ENCODE results near the gene GPATCH4. TPM values are rescaled to one million over a fixed set of nuclear protein-coding genes. Genes with fewer than 3 reads are reported as not detected.

GPATCH4 gene
- total and polyA plus RNA-seq, 2 of the 4 experiments (the other 2 are of a cell fraction) = 32.6 to 41.8 TPM

- in situ Hi-C loops (cut with MboI; ENCODE audit: low sequenced_read_pairs) (no loop called here), dilution Hi-C loops (cut with HindIII; ENCODE audit: low sequenced_read_pairs, unreplicated experiment) (no loop called here), intact Hi-C loops (cut with micrococcal nuclease) (no loop called here)
- H3K9me3 ChIP-seq (ENCODE audit: control insufficient read depth, insufficient read depth, low read length) = no peaks in the 10 kb centered on the region
- no peak overlapping the region for H3K4ac ChIP-seq (ENCODE audit: low read depth, low read length)
- H4K5ac ChIP-seq (ENCODE audit: low read depth, low read length) = no peak overlapping the region
- 38% methylated on average over 2 of the region's 8 CpGs; no CpG with 5 or more reads in 1 of the 2 experiments for whole genome bisulfite sequencing, 2 experiments (ENCODE audit: extremely low coverage in 2 of 2, insufficient read length in 1 of 2)
- H4K20me1 ChIP-seq (ENCODE audit: insufficient read depth, low read length) = peaks cover 11% of the 10 kb centered on the region; the same call in 1 of the 2 replicates
- no peak overlapping the region for H2BK120ac ChIP-seq (ENCODE audit: low read depth, low read length)
- no peak overlapping the region for H4K91ac ChIP-seq (ENCODE audit: insufficient read depth, low read depth, low read length)
- no peaks in the 10 kb centered on the region for H3K9me1 ChIP-seq (ENCODE audit: insufficient read depth, low read length)
- H3K36me3 ChIP-seq (ENCODE audit: control insufficient read depth, insufficient read depth, low read length) = no peaks in the 10 kb centered on the region
- no peak overlapping the region for H2AK9ac ChIP-seq (replicated peaks; ENCODE audit: low read depth, low read length, poor library complexity)
- H3K4me2 ChIP-seq (ENCODE audit: low read depth, low read length) = no peak overlapping the region
- H3K27me3 ChIP-seq (ENCODE audit: control insufficient read depth, insufficient read depth, low read length) = peaks cover 85% of the 10 kb centered on the region
- POLR2A ChIA-PET (ENCODE audit: unreplicated experiment) = no interaction called here
- H3K14ac ChIP-seq (replicated peaks; ENCODE audit: low read depth, low read length) = no peak overlapping the region
- no peak overlapping the region for H2AFZ ChIP-seq (replicated peaks; ENCODE audit: low read length, poor library complexity)
- H3K79me1 ChIP-seq (ENCODE audit: low read depth in 1 of 2, low read length in 2 of 2) = no peaks in the 10 kb centered on the region
- H3K4me3 ChIP-seq (ENCODE audit: insufficient read depth, low read depth, low read length) = no peak overlapping the region
- H2BK20ac ChIP-seq (ENCODE audit: low read depth, low read length) = no peak overlapping the region
- ATAC-seq (ENCODE audit: low read depth) (no peak), DNase-seq (no peak)
- H2BK15ac ChIP-seq (ENCODE audit: low read depth, low read length) = no peak overlapping the region
- no peaks in the 10 kb centered on the region; the same call in 1 of the 2 replicates for H3K4me1 ChIP-seq (ENCODE audit: control insufficient read depth, insufficient read depth, low read length)
- H3K23ac ChIP-seq (ENCODE audit: low read depth, low read length) = no peak overlapping the region
- H3K9ac ChIP-seq (ENCODE audit: low read depth, low read length) = no peak overlapping the region
- no TSS peak for BruUV-seq (replicated peaks)
- CTCF ChIA-PET = no interaction called here
- H2AK5ac ChIP-seq (ENCODE audit: low read depth, low read length) = no peak overlapping the region
- TF ChIP-seq MXI1 (IDR thresholded peaks at IDR 0.05; ENCODE audit: borderline replicate concordance, low read depth, low read length) (no peak), NFE2L2 (IDR thresholded peaks at IDR 0.05; ENCODE audit: low read depth, low read length) (no peak), RFX5 (IDR thresholded peaks at IDR 0.05; ENCODE audit: low read depth, low read length) (no peak), CEBPB (IDR thresholded peaks at IDR 0.05; ENCODE audit: low read depth, low read length) (no peak), SMC3 (IDR thresholded peaks at IDR 0.05; ENCODE audit: low read depth, low read length) (no peak), BHLHE40 (IDR thresholded peaks at IDR 0.05; ENCODE audit: low read depth, low read length) (no peak), RCOR1 (IDR thresholded peaks at IDR 0.05; ENCODE audit: insufficient replicate concordance, low read length) (no peak), ELK1 (IDR thresholded peaks at IDR 0.05; ENCODE audit: borderline replicate concordance, low read depth, low read length) (no peak), RAD21 (IDR thresholded peaks at IDR 0.05; ENCODE audit: low read length) (no peak), POLR2A (IDR thresholded peaks at IDR 0.05; ENCODE audit: low read depth, low read length) (no peak), FOS (IDR thresholded peaks at IDR 0.05; ENCODE audit: low read depth, low read length) (no peak), CTCF (conservative IDR thresholded peaks at IDR 0.05; ENCODE audit: low read depth, low read length) (no peak), MAFK (IDR thresholded peaks at IDR 0.05; ENCODE audit: low read depth, low read length) (no peak), USF2 (IDR thresholded peaks at IDR 0.05; ENCODE audit: low read depth, low read length) (no peak), CHD1 (IDR thresholded peaks at IDR 0.05; ENCODE audit: low read depth, low read length) (no peak), MAZ (IDR thresholded peaks at IDR 0.05; ENCODE audit: borderline replicate concordance, low read depth, low read length) (no peak)
- no peak overlapping the region for H4K8ac ChIP-seq (ENCODE audit: low read depth in 2 of 2, low read length in 2 of 2)
- H3K56ac ChIP-seq (ENCODE audit: extremely low read depth, insufficient read depth, low read length) = no peak overlapping the region
- no peak overlapping the region for H2BK5ac ChIP-seq (ENCODE audit: low read depth, low read length, poor library complexity, severe bottlenecking)
- no peak overlapping the region for H3K18ac ChIP-seq (ENCODE audit: low read depth, low read length)
- no peak overlapping the region for H3K27ac ChIP-seq (ENCODE audit: insufficient read depth, low read length)
Observed at GRCh38 chr1:156638189-156638985, 37.1 kb upstream of the GPATCH4 start.

Data from IMR-90 (cell line).